GM23248 (cell line): ENCODE results near the gene MARS1. TPM values are rescaled to one million over a fixed set of nuclear protein-coding genes. Genes with fewer than 3 reads are reported as not detected.

Experiments
- DNase-seq: peaks from one replicate; pipeline ENCODE4 v3.0.0-alpha.2; 2015
- H2AFZ ChIP-seq: fragments of 200-600 bp; sonication (generic); 2 replicates; pipeline ENCODE4 v1.6.1; 2016; ENCODE audit warnings: antibody characterized with exemption
- H3F3A ChIP-seq: fragments of 200-600 bp; sonication (generic); 2 replicates; pipeline ENCODE4 v1.6.1; 2016; ENCODE audit warnings: mild to moderate bottlenecking, antibody characterized with exemption, mixed run types; ENCODE audit not compliant: insufficient read depth
- H3K27ac ChIP-seq: fragments of 200-600 bp; sonication (generic); 2 replicates; pipeline ENCODE4 v1.5.1; 2016; ENCODE audit warnings: mild to moderate bottlenecking
- H3K27me3 ChIP-seq: fragments of 200-600 bp; sonication (generic); replicated peaks from 2 replicates; pipeline ENCODE4 v1.6.1; 2016; ENCODE audit warnings: mild to moderate bottlenecking; ENCODE audit not compliant: insufficient read depth
- H3K36me3 ChIP-seq: fragments of 200-600 bp; sonication (generic); 2 replicates; pipeline ENCODE4 v1.6.1; 2016; ENCODE audit warnings: low read depth, mild to moderate bottlenecking
- H3K4me1 ChIP-seq: fragments of 200-600 bp; sonication (generic); 2 replicates; pipeline ENCODE4 v1.6.1; 2016; ENCODE audit warnings: mild to moderate bottlenecking; ENCODE audit not compliant: insufficient read depth
- H3K4me2 ChIP-seq: fragments of 200-600 bp; sonication (generic); one replicate; pipeline ENCODE4 v1.6.1; 2016; ENCODE audit warnings: mild to moderate bottlenecking; ENCODE audit not compliant: unreplicated experiment
- H3K4me3 ChIP-seq: fragments of 200-600 bp; sonication (generic); 2 replicates; pipeline ENCODE4 v1.5.1; 2016; ENCODE audit warnings: mild to moderate bottlenecking
- H3K79me2 ChIP-seq: fragments of 200-600 bp; sonication (generic); 2 replicates; pipeline ENCODE4 v1.6.1; 2016; ENCODE audit warnings: mild to moderate bottlenecking; ENCODE audit not compliant: insufficient read depth
- H3K9ac ChIP-seq: fragments of 200-600 bp; sonication (generic); 2 replicates; pipeline ENCODE4 v1.6.1; 2016; ENCODE audit warnings: mild to moderate bottlenecking
- H3K9me2 ChIP-seq: fragments of 200-600 bp; sonication (generic); 2 replicates; pipeline ENCODE4 v1.6.1; 2016; ENCODE audit warnings: mixed run types, mild to moderate bottlenecking, moderate library complexity; ENCODE audit not compliant: insufficient read depth
- H3K9me3 ChIP-seq: fragments of 200-600 bp; sonication (generic); one replicate; pipeline ENCODE4 v1.6.1; 2017; ENCODE audit warnings: low read depth
- H4K20me1 ChIP-seq: fragments of 200-600 bp; sonication (generic); 2 replicates; pipeline ENCODE4 v1.6.0; 2016; ENCODE audit not compliant: insufficient read depth
- EZH2 ChIP-seq: fragments of 200-600 bp; sonication (generic); IDR thresholded peaks from 2 replicates; pipeline ENCODE4 v1.6.1; 2018; ENCODE audit warnings: antibody characterized with exemption, mild to moderate bottlenecking; ENCODE audit not compliant: insufficient read depth, poor library complexity, severe bottlenecking
- EZH2phosphoT487 ChIP-seq: fragments of 200-600 bp; sonication (generic); IDR thresholded peaks from 2 replicates; pipeline ENCODE4 v1.6.1; 2018; ENCODE audit warnings: antibody characterized with exemption, moderate library complexity, mild to moderate bottlenecking, low read depth; ENCODE audit not compliant: insufficient read depth
- WGBS, 2 experiments: methylation state at CpG; one replicate each; pipeline ENCODE4 v1.1.6; 2015 to 2017; ENCODE audit warnings: low lambda C conversion rate in 2 of 2, low coverage in 1 of 2; ENCODE audit errors: missing lambda C conversion rate in 2 of 2; 5-methylcytosine and 5-hydroxymethylcytosine counted together
- in situ Hi-C: fragments of 300-500 bp; cut with MboI; formaldehyde crosslinking; loops from 2 replicates; pipeline ENCODE4 v1.15.0; 2020
- polyA plus RNA-seq: library from polyadenylated mRNA; unstranded; fragments of >200 nt; fragmentation: Nextera tagmentation; extraction: Ambion mirVana; gene quantifications from 2 replicates; pipeline ENCODE4 v1.2.1, GENCODE V29; 2016
- total RNA-seq: library from RNA; depleted of rRNA; stranded (reverse); fragments of >200 nt; shearing (Covaris generic); gene quantifications from 2 replicates; pipeline ENCODE4 v1.2.3, GENCODE V29; 2014

Gene MARS1
- total and polyA plus RNA-seq, 2 experiments from 2014 or later: 184 to 272 TPM

DNA sequence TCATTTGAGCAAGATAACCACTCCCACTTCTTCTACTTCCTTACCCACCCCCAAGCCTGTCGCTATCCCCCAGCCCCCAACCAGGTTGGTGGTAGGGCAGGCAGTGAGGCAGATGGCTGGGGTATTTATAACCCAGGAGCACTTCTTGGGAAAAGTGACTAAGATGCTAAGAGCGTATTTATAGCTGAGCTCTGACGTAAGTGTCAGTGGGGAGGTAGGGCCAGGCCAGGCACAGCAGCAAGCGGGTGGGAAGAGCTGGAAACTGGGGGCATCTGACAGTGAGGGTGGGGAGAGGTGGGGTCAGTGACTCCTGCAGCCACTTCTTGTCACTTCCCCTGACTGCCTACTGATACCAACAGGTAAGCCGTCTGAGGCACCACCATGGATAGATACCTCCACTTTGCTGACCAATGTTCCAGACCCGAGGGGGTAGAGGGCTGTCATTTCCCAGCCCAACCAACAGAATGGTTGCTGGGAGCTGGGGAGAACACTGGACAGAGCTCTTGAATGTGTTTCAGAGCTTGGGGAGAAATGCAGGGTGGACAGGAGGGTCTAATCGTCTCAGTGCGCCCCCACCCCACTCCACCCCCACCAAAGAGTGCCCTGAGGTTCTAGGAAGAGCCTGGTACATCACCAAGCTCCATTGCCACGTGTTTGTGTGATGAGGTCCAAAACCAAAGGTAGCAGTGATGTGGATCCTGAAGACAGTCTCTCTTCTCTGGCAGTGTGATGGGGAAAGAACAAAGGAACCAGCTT, 35.5 kb upstream of the MARS1 start:
- no peaks in the 10 kb centered on the region for H3K9me2 ChIP-seq
- H3K4me3 ChIP-seq: no peak overlapping the region
- peak overlapping the region; percentile 74 for H3K9ac ChIP-seq
- 3 to 11% methylated on average over 8 to 9 of the region's 9 CpGs for WGBS, 2 experiments
- no peaks in the 10 kb centered on the region for H3K79me2 ChIP-seq
- H4K20me1 ChIP-seq: no peaks in the 10 kb centered on the region
- DNase-seq: peak; percentile 93
- no peaks in the 10 kb centered on the region for H3K36me3 ChIP-seq
- peak overlapping the region; percentile 39 for H3K4me2 ChIP-seq
- H2AFZ ChIP-seq: peak overlapping the region; percentile 40
- H3K27me3 ChIP-seq: no peaks in the 10 kb centered on the region
- peaks cover 30% of the 10 kb centered on the region for H3K4me1 ChIP-seq
- peaks cover 11% of the 10 kb centered on the region; the same call in 1 of the 2 replicates for H3F3A ChIP-seq
- no peak for TF ChIP-seq EZH2phosphoT487
- no peak for TF ChIP-seq EZH2
- in situ Hi-C loops: no loop called here
- peak overlapping the region; percentile 90 for H3K27ac ChIP-seq
- H3K9me3 ChIP-seq: no peaks in the 10 kb centered on the region

- H3K36me3 ChIP-seq: no peaks in the 10 kb centered on the region
- peak overlapping the region; percentile 40 for H2AFZ ChIP-seq
- WGBS, 2 experiments: 23% methylated on average over 7 of the region's 7 CpGs
- no peaks in the 10 kb centered on the region for H4K20me1 ChIP-seq
- peak; percentile 89 for DNase-seq
- H3K9me2 ChIP-seq: no peaks in the 10 kb centered on the region
- in situ Hi-C loops: no loop called here
- H3K4me2 ChIP-seq: peak overlapping the region; percentile 39
- H3K9ac ChIP-seq: peak overlapping the region; percentile 74
- H3K4me1 ChIP-seq: peaks cover 34% of the 10 kb centered on the region
- H3K4me3 ChIP-seq: no peak overlapping the region
- H3F3A ChIP-seq: peaks cover 11% of the 10 kb centered on the region; the same call in 1 of the 2 replicates
- H3K27ac ChIP-seq: peak overlapping the region; percentile 90
- no peaks in the 10 kb centered on the region for H3K9me3 ChIP-seq
- H3K27me3 ChIP-seq: no peaks in the 10 kb centered on the region
- H3K79me2 ChIP-seq: no peaks in the 10 kb centered on the region
- no peak for TF ChIP-seq EZH2phosphoT487
- TF ChIP-seq EZH2: no peak
Measured at GRCh38 chr12:57452937-57453509, 34.8 kb upstream of the MARS1 start.

GRCh38 chr12:57454213-57454565, 33.7 kb upstream of the MARS1 start:
- H3K9ac ChIP-seq: 0 out of 2 replicates have a peak overlapping the region, but pooled peaks have one; percentile 65
- H3K4me2 ChIP-seq: no peak overlapping the region

GRCh38 chr12:57454566-57455373, 33.1 kb upstream of the MARS1 start, which contains the start of gene INHBE:
TSS of gene INHBE (plus strand) at chr12:57455307. CDS start at chr12:57455537, 230 bp downstream.
- no peak within 1 kb of the TSS for H3K4me2 ChIP-seq
- H3K36me3 ChIP-seq: no peaks in the 10 kb centered on the region
- DNase-seq: peak; percentile 63
- H2AFZ ChIP-seq: no peak within 1 kb of the TSS
- no peaks in the 10 kb centered on the region for H3K79me2 ChIP-seq
- H3K4me1 ChIP-seq: peaks cover 43% of the 10 kb centered on the region
- in situ Hi-C loops: no loop called here
- H3K27ac ChIP-seq: peak within 1 kb of the TSS; percentile 60
- 66 to 72% methylated on average over 9 to 10 of the region's 10 CpGs for WGBS, 2 experiments
- H3K4me3 ChIP-seq: no peak within 1 kb of the TSS
- H3K9me3 ChIP-seq: no peaks in the 10 kb centered on the region
- H4K20me1 ChIP-seq: no peaks in the 10 kb centered on the region
- H3K27me3 ChIP-seq: no peaks in the 10 kb centered on the region
- TF ChIP-seq EZH2 (no peak), EZH2phosphoT487 (no peak)
- peak within 1 kb of the TSS; percentile 65 for H3K9ac ChIP-seq
- H3F3A ChIP-seq: peaks cover 11% of the 10 kb centered on the region; the same call in 1 of the 2 replicates
- H3K9me2 ChIP-seq: no peaks in the 10 kb centered on the region

More at GRCh38 chr12:57454213-57454565, 33.7 kb upstream of the MARS1 start:
- TF ChIP-seq EZH2 (no peak), EZH2phosphoT487 (no peak)
- Histone ChIP-seq H3K9me3 (no peaks in the 10 kb centered on the region), H4K20me1 (no peaks in the 10 kb centered on the region), H3K27me3 (no peaks in the 10 kb centered on the region), H3F3A (peaks cover 11% of the 10 kb centered on the region; the same call in 1 of the 2 replicates), H3K4me3 (no peak overlapping the region), H3K27ac (peak overlapping the region; percentile 60; the same call in 1 of the 2 replicates), H3K79me2 (no peaks in the 10 kb centered on the region), H3K9me2 (no peaks in the 10 kb centered on the region), H2AFZ (no peak overlapping the region), H3K4me1 (peaks cover 43% of the 10 kb centered on the region), H3K36me3 (no peaks in the 10 kb centered on the region)
- in situ Hi-C loops: no loop called here
- 97 to 100% methylated on average over 2 of the region's 2 CpGs for WGBS, 2 experiments
- no peak for DNase-seq
